ENCODE results near the gene SORT1.
"Not testable (repeated sequence)": the region's sequence is repeated elsewhere in the genome, so short reads cannot be mapped to it uniquely, and the experiment has no call there.

The SORT1 gene

DNA sequence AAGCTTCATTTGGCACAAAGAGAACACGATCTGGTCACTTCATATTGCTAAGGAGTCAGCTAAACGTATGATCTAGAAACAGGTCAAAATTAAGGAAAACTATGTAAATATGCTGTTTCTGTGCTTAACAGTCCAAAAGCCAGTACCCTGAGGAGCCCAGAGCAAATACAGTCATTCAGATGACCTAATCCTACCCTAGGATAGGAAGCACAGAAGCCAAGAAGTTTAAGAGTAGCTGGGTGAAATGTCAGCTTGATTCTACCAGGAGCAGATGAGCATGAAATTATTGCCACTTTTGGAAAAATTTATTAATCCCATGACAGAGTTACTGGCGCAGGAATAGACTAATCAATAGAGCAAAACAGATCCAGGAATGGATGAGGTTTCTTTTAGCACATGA, 18.3 kb downstream of the SORT1 start:
- no peak for DNase-seq

GRCh38 chr1:109377698-109378097, 20.0 kb downstream of the SORT1 start:
- no peak for DNase-seq

DNA sequence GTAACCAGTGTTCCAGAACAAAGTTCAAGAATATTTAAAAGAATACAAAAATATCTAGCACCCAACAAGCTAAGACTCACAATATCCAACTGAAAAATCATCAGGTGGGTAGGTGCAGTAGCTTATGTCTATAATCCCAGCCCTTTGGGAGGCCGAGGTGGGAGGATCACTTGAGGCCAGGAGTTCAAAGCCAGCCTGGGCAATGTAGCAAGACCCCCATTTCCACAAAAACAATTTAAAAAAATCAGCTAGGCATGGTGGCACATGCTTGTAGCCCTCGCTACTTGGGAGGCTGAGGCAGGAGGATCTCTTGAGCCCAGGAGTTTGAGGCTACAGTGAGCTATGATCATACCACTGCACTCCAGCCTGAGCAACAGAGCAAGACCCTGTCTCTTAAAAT, 24.0 kb downstream of the SORT1 start:
- DNase-seq: not testable (repeated sequence)

- no peak for DNase-seq
Measured at GRCh38 chr1:109373126-109373525, 24.6 kb downstream of the SORT1 start.

GRCh38 chr1:109372281-109372680, 25.4 kb downstream of the SORT1 start:
- DNase-seq: no peak

DNA sequence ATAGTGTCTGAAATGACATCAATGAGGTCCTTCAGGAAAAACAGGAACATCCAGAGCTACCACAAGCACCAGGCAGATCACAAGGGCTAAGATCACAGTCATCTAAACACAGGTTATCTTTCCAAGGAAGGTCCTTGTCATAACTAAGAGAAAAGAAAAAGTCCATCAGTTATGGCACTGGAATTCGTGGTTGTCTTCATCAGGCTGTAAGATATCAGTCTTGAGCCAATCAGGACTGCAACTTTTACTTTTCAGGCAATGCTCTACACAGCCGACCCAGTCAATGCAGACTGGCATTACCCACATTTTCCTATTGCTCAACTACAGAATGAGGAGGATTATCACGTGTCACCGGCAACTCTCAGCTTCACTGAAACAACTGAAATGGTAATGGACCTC, 26.4 kb downstream of the SORT1 start:
- DNase-seq: no peak

- DNase-seq: no peak
Measured at GRCh38 chr1:109370712-109371340, 26.9 kb downstream of the SORT1 start.

GRCh38 chr1:109369167-109369746, 28.5 kb downstream of the SORT1 start:
- DNase-seq: no peak

DNA sequence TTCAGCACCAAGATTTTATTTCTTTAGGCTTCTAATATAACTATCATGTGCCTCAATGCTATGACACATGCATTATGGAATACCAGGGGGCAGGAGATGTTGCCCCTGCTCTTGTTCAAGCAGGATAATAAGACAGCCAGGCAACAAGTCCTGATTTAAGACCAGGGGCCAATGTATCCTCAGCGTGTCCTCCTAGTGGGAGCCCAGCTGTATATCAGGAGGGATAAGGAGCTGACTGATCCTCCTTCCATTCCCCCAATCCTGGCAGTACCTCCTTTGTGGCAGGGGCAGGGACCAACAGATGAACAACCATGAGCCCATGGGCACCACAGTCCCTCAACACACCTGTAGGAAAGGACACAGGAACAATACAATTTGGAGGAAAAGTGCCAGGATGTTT, 29.3 kb downstream of the SORT1 start:
- DNase-seq: no peak

DNA sequence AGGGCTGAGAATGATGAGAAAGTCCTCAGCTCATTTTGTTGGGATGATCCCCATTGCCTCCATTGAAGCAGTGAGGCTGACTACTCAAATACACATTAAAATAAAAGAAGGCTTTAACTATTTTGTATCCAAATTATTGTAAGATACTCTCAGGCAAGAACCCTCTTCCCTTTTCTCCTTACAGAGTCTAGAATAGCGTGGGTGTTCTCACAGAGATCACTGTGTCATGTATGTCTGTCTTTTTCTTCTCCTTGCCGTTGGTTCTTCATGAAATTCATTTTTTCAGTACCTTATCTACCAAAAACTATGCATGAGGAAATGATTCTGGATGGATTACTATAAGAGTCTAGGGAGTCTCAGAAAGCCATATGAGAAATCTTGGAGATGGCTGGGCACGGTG, 30.1 kb downstream of the SORT1 start:
- DNase-seq: no peak

DNA sequence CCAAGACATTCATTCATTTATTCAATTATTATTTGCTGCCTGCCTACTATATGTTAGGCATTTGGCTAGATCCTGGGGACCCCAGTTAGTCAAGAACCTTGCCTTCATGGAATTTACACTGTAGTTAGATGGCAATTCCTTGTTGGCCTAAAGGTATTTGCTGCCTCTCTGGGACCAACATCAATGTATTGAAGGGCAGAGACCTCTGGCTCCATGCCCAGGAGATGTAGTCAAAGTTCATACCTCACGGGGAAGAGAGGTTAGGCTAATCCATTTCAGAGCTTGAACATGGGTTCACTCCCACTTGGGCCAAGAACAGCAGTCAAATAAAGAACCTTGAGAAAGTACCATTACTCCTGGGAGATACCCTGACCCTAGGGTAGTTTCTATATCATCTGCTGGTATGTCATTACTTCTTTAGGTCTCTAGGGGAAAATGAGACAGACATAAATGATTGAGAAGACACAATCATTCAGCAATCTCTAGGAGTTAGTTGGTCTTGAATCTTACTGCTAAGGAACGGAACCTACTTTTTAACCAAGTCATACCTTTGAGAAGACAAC, 32.0 kb downstream of the SORT1 start:
- DNase-seq: no peak

- DNase-seq: no peak
Measured at GRCh38 chr1:109361649-109362048, 36.1 kb downstream of the SORT1 start.

GRCh38 chr1:109361069-109361468, 36.6 kb downstream of the SORT1 start:
- DNase-seq: no peak

GRCh38 chr1:109357616-109358015, 40.1 kb downstream of the SORT1 start:
- no peak for DNase-seq

- DNase-seq: no peak
Measured at GRCh38 chr1:109356915-109357314, 40.8 kb downstream of the SORT1 start.

DNA sequence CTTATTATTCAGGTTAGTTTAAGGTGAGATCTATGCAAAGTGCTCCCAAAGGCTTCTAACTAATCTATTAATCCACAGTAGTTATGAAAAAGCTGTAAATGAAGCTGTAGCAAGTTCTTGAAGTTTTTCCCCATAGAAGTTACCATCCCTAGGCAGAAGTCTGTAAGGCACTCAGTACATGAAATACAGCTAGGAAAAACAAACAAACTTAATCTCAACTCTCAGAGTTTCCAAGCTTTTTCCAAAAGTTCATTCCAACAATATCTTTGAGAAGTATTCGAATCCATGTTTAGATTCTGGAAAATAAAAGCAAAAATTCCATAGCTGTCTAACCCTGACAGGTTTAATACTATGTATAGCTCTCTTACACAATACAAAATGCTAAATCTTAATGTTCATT, 41.2 kb downstream of the SORT1 start:
- no peak for DNase-seq

GRCh38 chr1:109354929-109355328, 42.8 kb downstream of the SORT1 start:
- no peak for DNase-seq

DNA sequence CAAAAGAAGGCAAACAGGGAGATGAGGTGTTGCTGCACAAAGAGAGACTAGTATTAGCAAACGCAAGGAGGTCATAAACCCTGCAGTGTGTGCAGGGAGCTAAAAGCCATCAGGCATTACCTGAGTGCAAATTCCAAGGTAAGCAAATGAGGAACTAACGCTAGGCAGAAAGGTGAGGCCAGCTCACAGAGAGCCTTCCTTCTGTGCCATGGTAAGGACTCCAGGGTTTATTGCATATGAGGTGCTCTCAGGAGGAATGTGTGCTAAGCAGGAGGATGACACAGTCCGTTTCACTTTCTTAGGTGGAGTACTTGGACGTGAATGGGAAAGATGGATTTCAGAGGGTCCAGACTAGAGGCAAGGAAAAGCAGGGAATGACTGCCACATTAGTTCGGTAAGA, 46.3 kb downstream of the SORT1 start:
- no peak for DNase-seq

- no peak for DNase-seq
Measured at GRCh38 chr1:109350655-109351054, 47.1 kb downstream of the SORT1 start.

DNA sequence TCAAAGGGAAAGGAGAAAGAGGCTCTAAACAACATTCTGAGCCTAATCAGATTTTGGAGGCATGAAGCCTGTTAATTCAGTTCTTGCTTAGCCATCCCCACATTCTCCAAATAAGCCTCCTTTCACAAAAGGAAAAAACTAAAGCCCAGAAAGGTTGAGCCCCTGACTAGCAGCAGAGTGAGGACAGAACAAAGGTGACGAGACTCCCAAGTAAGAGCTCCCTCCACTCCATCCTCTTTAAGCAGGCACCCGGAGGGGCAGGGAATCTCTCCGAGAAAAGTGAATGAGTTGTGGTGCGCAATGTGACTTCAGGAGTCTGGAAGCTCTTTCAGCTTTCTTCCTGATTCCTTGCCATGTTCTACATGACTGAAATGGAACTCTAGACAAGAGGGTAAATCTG, 47.5 kb downstream of the SORT1 start:
- no peak for DNase-seq

DNA sequence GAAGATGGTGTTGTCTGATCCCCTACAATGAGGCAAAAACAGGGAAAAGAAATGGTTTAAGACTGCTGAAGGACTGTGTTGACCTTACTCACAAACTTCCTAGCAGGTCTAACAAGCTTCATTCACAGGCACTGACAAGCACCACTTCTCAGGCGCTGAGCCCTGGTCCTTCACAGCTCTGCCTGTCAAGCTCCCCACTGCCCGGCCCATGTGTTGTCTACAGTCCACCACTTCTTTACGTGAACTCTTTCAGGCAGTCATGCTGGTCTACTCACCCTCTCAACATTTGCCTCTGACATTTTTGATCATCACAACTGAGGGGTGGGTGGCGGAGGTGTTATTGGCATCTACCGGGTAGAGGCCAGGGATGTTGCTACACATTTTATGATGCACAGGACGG, 50.2 kb downstream of the SORT1 start:
- no peak for DNase-seq

DNA sequence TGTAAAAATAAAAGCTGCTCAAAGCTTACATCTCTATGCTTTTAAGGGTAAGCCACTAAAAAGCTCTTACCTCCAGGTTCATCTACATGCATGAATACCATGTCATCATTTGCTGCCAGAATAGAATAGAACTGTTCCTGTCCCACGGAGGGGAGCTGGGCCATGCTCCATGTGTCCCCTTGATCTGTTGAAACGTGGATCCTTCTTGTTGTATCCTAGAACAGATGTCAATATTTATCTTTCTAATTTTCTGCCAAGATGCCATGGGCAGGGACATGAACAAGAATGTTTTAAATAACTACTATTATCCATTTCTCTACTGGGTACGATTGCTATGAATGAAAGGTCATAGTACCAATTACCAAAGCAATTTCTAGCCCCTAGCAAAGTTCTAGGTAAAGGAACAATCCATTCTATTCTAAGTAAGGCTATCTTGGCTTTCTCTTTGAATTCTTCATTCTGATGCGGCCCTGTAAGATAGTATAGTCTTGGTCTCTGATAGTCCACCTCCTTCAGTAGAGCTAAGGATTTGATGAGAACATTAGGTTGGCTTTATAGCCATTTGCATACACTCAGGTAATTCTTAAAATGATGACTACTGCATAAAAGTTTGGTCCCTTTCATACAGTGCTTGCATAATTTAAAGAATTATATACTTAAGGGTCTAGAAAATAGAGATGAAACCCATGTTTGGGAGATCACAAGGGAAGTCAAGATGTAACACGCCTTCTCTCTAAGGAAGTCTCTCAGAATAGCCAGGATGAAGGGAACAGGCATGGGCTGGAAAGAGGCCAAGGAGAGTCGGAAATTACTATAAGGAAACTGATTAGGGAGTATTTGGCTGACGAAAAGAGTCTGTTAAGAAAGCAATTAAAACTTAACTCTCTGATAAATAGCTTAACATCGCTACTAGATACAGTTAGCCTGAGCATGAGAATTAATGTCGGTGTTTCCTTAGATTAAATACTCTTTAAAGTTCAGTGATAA, 55.5 kb downstream of the SORT1 start:
- DNase-seq: no peak

GRCh38 chr1:109338608-109339007, 59.1 kb downstream of the SORT1 start:
- no peak for DNase-seq

DNA sequence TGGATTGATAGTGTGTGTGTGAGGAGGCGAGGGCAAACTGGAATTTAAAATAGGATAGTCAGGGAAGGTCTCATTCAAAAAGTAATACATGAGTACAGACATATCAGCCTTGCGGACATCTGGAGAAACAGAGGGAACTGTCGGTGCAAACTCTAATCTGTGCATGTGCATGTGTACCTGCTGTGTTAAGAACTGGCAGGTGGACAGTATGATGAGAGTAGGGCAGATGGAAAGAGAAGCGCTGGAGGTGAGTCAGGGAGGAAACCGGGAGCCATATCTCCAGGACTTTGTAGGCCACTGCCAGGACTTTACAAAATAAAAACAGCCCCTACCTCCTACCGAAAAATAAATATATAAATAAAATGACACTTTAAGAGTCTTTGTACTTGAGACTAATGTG, 59.6 kb downstream of the SORT1 start:
- DNase-seq: no peak
